Measurements from ENCODE around the gene SMG9.

DNA sequence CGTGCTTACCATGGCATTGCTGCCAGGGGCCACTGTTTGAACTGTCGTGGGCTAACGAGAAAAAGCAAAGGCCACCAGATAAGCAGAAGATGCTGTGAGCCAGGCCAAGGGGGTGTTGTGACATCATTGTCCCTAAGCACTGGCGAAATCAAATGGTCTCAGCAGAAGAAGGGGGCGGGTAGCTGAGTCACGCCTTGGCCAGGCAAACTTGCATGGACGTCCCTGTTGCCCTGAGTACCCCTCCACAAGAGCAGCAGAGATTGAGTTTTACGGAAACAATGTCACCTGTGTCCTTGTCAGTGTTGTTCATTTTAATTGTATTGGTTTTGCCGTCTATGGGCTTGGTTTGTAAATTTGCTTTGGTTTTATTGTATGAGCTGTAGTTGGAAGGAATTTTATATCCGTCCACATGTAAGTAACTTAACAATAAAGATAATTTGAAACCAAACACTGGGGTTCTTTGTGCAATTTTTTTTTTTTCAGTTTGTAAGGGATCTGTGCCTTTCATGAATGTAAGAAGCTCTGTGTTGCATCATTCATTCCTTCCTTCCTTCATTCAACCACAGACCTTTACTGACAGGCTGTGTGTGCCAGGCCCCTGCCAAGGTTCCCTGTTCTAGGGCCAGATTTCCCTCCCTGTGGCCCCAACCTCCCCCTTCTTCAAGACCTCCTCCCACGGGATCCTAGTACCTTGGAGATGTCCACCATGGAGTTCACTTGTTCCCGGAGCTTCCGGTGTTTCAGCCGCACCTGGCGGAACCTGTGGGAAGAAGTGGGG, 13.7 kb upstream of the SMG9 start:
- TF ChIP-seq POLR2A (IDR thresholded peaks at IDR 0.05) = no peak
- no peak for TF ChIP-seq CTCF (IDR thresholded peaks at IDR 0.05)

All from tibial nerve (tissue), 3 donors.